Colon (tissue), 2 donors: Measurements from ENCODE around the gene AKNAD1.
"Not testable (repeated sequence)": the region's sequence is repeated elsewhere in the genome, so short reads cannot be mapped to it uniquely, and the experiment has no call there.

Experiments
- FAIRE-seq: peaks from 2 replicates; lab custom pipeline; 2012; peaks lifted over from hg19 to GRCh38; lab: Jason Lieb, UNC
- donor health status: control.
- donor health status: control.

AKNAD1 gene, protein sequence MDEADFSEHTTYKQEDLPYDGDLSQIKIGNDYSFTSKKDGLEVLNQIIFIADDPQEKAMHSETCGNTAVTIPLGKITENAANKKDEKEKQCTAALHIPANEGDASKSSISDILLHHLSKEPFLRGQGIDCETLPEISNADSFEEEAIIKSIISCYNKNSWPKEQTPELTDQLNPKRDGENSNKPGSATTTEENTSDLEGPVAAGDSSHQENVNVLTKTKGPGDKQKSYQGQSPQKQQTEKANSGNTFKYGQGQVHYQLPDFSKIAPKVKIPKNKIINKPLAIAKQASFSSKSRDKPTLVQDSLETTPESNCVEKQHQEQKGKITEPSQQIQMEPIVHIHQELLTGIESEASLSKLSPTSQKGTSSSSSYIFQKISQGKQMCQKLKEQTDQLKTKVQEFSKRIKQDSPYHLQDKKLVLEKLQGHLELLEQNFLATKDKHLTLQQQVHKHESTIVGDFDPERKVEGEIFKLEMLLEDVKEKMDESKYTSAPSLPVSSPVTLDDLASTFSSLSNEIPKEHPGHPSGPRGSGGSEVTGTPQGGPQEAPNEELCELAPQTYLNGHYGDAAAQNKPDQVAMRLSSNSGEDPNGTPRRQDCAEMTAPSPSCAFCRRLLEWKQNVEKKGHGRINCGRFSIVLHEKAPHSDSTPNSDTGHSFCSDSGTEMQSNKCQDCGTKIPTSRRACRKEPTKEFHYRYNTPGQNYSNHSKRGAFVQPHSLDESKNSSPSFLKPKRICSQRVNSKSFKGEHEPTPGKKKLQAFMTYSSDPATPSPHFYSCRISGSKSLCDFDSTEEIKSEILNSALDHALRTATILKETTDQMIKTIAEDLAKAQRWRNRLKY

DNA sequence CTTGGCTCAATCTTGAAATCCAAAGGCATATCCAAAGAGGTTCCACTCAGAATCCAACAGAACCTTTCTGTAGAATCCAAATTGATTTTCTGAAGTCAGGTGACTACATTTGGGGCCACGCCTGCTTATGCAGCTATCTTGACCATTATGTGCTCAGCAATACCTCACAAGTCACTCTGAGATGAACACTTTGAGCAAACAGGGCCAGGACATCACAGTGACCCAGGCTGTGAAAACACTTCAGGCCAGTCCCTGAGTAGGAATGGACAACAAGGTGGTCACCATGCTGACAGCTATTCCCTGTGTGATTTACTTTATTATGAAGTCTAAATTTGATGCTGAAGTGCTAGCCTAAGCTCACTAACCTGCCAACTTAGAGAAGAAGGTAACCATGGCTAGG, at the start of gene AKNAD1:
TSS of gene AKNAD1 (minus strand) at position 101 of the 400 bp plus-strand sequence. CDS start 4,430 bp downstream, outside the sequence.
- no peak for FAIRE-seq

DNA sequence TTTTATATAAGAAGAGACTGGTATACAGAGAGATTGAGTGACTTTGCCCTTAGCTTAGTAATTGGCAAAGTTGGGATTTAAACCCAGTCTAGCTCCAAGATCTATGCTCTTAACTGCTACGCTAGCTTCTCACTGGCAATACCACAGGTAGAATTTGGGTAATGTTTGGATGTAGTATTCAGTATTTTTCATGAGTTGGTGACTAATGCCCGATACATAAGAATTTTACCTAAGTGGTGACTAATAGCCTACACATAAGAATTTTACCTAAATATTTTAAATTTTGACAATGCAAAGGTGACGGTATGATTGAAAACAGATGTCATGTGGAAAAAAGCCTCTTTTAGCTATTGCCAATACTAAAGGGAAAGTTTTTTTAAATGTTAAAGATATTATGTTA, 44.2 kb upstream of the AKNAD1 start:
- FAIRE-seq: no peak

DNA sequence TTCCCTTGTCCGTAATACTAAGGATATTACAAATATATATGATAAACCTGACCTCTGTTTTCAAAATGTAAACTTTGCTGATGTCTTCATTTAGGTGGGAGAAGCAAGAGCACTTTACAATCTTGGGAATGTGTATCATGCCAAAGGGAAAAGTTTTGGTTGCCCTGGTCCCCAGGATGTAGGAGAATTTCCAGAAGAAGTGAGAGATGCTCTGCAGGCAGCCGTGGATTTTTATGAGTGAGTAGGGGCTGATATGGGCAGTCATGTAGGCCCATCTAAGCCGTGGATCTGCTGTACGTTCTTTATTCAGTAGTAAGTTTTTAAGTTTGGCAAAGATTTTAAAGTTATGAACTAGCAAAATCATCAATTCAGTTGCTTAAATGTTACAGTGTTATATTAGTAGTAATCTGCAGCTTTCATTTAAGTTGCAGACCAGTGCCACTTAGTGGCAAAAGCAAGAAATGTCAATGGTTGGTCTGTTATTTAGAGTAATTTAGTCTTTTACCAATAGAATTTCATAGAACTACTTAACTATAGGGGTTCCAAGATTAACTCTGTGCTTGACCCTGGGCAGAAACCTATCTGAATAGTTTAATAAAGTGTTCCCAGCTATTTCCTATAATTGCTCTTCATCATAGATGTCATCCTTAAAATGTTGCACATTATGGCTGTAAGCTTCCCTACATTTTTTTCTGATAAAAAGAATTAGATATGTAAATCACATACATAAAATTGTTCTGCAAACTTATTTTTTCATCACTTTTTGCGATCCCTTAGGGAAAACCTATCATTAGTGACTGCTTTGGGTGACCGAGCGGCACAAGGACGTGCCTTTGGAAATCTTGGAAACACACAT, 41.2 kb upstream of the AKNAD1 start:
- peak; percentile 65 for FAIRE-seq

DNA sequence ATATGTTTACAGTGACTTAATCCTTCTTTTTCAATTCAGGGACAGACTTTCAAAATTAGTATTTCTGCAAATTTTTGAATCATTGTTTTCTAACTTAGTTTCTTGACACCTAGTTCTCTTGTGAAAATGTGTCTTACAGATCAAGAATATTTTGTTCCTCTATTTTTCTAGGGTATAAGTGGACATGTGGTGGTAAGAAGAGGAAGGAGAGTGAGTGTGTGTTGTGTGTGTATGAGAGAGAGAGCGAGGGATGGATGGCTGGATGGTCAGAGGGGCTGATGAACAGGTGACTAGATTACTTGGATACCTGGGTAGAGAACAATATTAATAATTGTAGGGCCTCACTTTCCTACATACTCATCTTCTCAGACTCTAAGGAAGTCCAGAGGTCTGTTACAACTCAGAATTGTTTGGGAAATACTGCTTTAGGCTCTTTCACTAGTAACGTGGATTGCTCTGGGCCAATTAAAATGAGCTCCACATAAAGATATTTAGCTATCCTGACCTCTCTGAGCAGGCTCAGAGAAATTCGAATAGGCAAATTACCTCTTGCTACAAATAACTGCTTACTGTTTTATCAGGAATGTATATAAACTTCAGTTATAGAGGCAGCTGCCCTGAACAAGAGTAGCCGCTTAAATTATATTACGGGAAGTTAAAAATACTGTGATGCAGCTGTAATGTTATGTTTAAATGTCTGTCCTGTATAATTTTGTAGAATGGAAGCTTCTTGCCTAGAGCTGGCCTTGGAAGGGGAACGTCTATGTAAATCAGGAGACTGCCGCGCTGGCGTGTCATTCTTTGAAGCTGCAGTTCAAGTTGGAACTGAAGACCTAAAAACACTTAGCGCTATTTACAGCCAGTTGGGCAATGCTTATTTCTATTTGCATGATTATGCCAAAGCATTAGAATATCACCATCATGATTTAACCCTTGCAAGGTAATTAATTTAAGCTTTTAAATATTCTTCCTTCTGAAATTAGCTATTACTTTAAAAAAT, 39.6 kb upstream of the AKNAD1 start:
- no peak for FAIRE-seq

DNA sequence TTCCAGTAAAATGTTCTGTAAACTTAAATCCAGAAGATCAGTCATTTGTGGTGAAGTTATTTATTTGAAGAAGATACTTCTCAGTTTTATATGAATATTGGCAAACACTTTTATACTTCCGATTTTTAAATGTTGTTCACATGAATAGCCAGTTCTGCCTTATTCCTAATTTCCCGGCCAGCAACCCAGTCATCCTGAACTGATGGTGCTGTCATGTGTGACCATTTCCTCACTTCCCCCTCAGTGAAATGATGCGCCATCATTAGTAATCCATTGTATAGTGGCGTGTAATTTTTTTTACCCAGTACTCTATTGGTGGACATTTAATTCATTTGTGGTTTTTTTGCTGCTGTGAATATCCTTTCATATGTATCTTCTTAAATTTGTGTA, 36.2 kb upstream of the AKNAD1 start:
- FAIRE-seq: no peak

DNA sequence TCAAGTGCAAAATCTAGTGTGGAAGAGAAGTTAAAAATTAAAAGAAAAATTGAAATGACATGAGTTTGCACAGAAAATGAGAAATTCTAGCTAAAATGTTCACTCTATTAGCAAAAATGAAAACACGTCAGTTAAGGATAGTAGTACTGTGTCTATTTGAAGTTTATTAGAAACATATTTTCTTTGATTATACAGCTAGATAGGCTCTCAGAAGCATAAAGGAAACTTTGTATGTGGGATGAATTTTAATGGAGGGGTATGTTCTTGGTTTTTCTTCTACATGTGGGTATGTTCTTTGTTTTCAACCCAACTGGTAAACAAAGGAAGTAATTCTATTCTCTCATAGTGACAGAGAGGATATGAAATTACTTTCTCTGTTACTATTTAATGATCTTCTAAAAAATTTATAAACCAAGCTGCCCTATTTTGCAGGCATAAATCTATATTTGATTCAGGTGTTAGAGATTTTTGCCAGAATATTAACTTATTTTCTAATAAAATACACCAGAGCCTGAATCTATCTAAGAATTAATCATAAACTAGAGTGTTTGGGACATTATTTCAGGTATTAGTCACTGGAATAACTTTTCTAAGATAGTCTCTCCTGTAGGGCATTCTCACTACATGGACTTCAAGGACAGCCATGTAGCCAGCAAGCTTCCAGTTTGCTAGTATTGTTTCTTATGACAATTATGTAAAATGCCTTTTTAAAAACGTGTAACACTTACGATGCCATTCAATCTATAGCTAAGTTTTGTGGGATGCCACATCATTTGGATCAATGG, 35.7 kb upstream of the AKNAD1 start:
- FAIRE-seq: no peak

DNA sequence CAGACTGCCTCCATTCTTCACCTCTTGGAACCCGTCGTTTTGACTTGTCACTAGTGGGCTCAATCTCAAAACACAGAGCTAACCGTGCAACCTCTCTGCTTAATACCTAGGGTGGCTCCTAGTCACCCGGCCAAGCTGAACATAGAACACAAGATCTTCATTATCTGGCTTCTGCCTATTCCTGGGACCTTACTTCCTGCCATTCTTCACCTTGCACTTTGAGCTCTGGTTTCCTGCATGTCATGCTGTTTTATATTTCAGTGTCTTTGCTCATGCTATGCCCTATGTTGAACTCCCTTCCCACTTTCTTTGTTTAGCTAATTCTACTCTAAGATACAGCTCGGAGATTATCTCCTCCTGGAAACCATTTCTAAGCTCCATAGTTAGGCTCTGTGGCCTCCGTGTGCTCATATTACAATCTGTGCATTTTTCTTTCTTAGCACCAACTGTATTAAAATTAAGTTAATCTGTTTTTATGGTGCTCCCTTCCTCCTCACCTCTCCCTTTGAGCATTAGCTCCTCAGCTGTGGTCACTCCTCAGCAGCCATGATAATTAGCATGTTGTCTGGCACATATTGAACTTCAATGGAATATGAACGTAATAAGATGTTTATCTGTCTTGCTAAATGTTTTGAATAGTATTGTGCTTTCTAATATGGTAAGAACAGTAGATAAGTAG, 33.0 kb upstream of the AKNAD1 start:
- no peak for FAIRE-seq

DNA sequence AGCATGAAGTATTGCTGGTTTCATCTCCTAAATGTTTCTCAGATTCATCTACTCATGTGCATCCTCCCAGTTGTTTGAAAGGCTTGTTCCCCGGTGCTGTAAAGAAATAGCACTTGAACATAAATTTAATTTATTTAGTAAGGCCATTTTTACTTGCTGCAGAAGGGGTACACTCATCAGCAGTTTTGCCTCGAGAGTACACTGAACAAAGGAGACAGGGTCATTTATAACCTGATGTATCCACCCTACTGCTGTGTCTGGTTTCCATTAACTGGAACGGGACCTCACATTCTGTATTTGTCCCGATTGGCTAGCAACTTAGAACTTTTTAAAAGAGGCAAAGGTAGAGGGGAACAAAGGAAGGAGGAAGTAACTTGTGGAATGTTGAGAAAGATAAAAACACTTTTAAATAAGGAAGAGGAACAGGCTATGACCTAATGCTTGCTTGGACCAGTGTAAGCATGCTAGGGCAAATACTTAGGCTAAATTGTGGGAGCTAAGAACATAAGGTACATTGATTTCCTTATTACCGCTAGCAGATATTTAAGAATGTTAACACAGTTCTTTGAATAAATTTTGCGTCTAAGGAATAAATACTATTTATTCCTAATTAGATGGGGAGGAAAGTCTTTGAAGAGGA, 32.2 kb upstream of the AKNAD1 start:
- FAIRE-seq: not testable (repeated sequence)

DNA sequence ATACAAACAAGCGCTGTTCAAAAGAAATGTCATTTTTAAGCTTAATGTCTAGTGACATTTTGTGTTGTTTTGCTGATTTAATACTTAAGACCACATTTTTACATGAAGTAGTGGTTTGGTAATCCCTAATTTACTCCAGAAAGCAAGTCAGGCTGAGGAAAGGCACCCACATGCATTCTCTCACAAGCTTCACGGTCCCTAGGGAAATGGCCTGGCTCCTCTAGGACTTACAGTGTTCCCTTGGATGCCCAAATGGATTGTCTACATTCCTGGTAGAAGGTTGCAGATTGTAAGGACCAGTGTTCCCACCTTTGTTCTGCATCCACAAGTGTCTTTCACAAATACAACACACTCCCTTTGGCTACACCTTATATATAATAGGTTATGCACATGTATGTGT, 29.4 kb upstream of the AKNAD1 start:
- no peak for FAIRE-seq

DNA sequence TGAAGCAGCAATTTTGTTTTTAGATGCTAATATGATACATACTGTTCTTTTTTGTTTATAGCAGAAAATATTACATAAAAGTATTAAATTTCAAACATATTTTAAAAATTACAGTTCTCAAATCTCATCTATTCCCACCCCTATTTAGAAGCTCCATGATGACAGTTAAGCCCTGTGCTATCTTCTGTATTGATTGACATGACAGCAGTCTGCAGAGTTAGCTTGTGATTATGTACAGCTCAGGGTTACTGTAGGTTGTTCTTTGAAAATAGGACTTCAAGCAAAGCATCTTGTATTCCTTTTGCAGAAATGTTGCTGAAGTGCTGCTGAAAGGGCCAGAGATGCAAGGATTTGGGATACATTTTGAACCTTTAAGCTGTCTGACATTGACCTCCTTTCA, 28.1 kb upstream of the AKNAD1 start:
- FAIRE-seq: no peak

DNA sequence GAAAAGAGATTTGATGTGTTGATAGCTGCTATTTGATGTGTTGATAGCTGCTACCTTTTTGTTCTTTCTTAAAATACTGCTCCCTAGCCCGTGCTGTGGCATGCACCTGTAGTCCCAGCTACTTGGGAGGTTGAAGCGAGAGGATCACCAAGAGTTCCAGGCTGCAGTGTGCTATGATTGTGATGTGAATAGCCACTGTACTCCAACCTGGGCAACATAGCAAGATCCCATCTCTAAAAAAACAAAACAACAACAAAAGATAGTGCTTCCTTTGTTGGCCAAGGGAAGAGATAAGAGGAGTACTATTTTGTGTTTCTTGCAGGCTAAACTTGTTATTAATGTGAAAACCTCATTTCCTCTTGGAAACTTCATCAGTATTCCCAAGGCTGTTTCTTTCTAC, 25.9 kb upstream of the AKNAD1 start:
- FAIRE-seq: no peak

DNA sequence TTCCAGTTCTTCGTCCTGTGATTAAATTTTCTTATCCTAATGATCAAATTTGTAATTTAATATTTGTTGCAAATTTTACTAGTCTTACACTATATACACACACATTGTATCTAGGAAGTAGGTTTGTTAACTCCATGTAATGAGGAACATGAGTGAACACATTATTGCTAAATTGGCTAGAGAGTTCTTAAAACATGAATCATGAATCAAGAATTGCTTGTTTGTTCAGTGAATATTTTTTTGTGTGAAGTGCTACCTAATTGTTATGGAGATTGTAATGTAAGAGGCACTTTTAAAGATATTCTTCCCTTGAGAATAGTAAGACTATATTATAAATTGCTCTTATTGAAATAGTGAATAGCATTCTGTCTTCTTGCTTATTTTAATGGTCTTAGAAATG, 24.5 kb upstream of the AKNAD1 start:
- no peak for FAIRE-seq

DNA sequence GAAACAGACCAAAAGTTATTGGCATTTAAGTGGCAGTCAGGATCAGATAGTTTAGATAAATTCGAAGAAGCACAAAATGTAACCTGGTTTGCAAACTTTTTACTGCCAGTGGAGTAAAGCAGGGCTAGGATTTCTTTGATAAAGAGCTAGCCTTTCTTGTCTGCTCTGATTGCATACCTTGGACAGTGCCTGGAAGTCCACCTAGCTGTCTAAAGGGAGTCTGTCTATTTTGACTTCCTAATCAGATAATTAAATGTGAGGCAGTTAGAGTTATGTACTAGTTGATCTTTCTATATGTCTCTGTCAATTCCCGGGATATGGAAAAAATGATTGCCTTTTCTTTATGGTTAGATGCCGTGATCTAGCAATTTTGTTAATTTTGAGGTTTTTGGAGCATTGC, 24.0 kb upstream of the AKNAD1 start:
- no peak for FAIRE-seq

DNA sequence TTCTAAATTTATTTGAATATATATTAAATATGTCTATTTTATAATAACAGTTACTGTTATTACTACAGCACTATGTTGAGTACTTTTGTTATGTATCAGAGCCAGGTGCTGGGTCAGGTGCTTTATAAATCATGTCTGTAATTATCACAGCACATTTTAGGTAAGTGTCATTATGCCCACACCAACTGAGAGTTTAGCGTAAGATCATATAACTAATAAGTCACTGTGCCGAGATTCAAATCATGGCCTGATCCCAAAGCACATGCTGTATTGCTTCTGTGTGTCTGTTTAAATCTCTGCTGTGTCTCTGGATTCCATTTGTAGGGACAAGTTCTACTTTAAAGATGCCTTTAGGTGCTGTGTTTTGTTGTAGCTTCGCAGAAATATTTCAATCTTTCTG, 21.8 kb upstream of the AKNAD1 start:
- no peak for FAIRE-seq

DNA sequence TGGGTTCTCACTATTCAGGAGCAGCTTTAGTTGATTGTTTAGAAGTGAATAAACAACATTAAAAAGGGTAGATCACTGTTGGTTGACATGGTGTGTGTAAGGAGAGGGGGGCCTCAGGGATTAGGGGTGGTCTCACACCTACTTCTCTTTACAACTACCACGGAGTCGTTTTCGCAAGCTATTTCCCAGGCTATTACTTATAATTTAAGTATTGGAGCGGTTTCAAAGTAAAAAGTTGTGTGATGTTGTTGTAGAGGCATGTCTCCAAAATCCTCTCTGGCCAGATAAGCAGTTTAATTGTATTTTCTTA, 21.2 kb upstream of the AKNAD1 start:
- no peak for FAIRE-seq

DNA sequence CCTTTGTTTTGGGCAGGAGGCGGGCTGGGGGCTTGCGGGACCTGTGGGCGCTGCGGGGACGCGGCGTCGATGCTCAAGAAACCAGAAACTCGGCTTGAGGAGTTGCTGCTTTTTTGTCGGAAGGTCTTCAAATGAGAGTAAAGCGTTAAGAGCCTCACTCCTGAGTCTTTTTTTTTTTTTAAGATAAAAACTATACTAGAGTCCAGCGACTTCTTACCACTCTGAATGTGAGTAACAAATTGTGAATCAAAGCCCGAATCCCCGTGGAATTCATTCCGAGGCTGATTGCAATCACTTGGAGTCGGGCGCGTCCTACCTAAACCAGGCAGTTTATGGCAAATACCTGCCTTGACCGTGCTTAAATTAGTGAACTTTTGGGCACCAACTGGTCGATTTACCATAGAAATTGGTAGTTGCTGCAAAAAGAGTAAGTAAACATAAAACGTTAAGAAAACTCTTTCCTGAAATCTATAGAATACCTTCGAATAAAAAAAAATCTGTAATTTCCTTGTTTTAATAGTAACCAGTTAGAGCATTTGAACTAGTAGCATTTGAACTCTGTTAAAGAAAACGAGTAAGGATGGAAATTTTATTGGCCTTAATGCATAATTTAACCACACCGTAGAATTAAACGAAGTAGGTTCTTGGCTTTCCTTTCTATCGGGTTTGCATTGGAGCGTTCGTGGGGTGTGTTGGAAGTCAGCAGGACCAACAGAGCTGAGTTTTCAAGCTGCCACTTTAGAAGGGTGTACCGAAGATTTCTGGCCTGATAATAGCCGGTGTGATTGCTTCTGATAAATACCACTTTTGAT, 20.7 kb upstream of the AKNAD1 start:
- no peak for FAIRE-seq

DNA sequence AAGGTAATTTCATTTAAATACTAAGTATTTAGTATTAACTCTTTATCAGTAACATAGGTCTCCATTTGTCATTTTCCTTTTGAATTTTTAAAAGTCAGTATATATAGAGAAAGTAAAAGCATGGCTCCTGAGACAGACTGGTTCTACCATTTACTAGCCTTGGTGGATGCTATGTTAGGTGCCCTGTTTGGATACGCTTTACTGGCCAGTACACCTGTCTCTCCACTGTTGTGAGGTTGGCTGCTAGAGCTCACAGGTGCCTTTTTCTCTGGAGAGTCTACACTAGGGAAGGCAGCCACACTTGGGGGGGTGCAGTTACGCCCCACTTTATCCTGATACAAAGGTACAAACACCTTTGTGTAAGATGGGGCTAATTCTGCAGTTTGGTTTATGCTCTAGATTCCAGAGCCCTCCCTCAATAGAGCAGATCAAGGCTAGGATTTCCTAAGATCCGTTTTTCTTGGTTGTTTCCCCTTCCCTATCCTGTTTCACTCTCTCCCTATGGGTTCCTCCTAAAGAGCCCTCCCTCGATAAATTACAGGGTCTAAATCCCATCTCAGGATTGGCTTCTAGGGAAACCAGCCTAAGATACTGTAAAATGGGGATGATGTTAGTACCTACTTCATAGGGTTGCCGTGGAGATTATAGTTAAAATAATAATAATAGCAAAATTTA, 14.3 kb upstream of the AKNAD1 start:
- no peak for FAIRE-seq

DNA sequence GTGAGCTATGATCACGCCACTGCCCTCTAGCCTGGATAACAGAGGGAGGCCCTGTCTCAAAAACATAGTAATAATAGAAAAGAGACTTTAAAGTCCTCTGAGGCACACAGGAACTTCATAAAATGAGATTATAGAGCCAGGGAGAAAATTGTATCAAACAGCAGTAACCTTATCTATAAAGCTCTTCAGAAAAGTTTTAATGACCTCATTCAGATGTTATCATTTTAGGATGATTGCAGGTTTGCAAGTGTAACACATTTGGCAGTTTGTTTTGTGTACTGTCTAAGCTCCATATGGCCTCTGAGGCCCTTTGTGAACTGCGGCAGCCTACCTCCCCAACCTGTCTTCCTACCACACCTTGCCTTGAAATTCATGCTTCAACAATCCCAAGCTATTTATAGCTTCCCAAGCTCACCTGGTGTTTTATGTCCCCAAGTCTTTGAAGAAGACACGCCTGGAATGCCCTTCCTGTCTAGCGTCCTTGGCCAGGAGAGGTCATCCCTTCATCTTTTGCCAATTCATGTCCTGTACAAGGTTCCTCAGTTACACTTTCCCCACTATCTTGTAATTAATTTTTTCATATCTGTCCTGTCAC, 8.5 kb upstream of the AKNAD1 start:
- no peak for FAIRE-seq
